ENCODE data around the gene TUBGCP6.

The TUBGCP6 gene

GRCh38 chr22:50173983-50174355, 70.9 kb downstream of the TUBGCP6 start:
- H3K79me2 ChIP-seq, result no peaks in the 10 kb centered on the region
- no peaks in the 10 kb centered on the region for H3K36me3 ChIP-seq (ENCODE audit: control insufficient read depth, insufficient read depth, low read length)
- no peak overlapping the region for H3K4me2 ChIP-seq (ENCODE audit: low read length)
- no peak overlapping the region for H3K4me3 ChIP-seq (ENCODE audit: low read depth, low read length)
- no peaks in the 10 kb centered on the region for H3K9me3 ChIP-seq (ENCODE audit: control insufficient read depth, low read length)
- H3K9ac ChIP-seq, result no peak overlapping the region
- H2AFZ ChIP-seq, result no peak overlapping the region
- H3K27me3 ChIP-seq (ENCODE audit: control insufficient read depth, insufficient read depth, low read length), result no peaks in the 10 kb centered on the region
- TF ChIP-seq CTCF (IDR thresholded peaks at IDR 0.05), result no peak
- H3K27ac ChIP-seq, result no peak overlapping the region
- no peaks in the 10 kb centered on the region for H3K4me1 ChIP-seq

- Histone ChIP-seq H3K27ac (no peak overlapping the region), H3K9ac (no peak overlapping the region), H3K36me3 (ENCODE audit: control insufficient read depth, insufficient read depth, low read length) (no peaks in the 10 kb centered on the region), H3K4me3 (ENCODE audit: low read depth, low read length) (no peak overlapping the region), H3K4me2 (ENCODE audit: low read length) (no peak overlapping the region), H3K4me1 (no peaks in the 10 kb centered on the region), H3K27me3 (ENCODE audit: control insufficient read depth, insufficient read depth, low read length) (no peaks in the 10 kb centered on the region), H3K79me2 (no peaks in the 10 kb centered on the region), H3K9me3 (ENCODE audit: control insufficient read depth, low read length) (no peaks in the 10 kb centered on the region), H2AFZ (no peak overlapping the region)
- no peak for TF ChIP-seq CTCF (IDR thresholded peaks at IDR 0.05)
Measured at GRCh38 chr22:50173311-50173982, 71.4 kb downstream of the TUBGCP6 start.

- Histone ChIP-seq H3K9me3 (ENCODE audit: control insufficient read depth, low read length) (no peaks in the 10 kb centered on the region), H3K4me1 (no peaks in the 10 kb centered on the region), H3K79me2 (no peaks in the 10 kb centered on the region), H2AFZ (no peak overlapping the region), H3K9ac (no peak overlapping the region), H3K36me3 (ENCODE audit: control insufficient read depth, insufficient read depth, low read length) (no peaks in the 10 kb centered on the region), H3K27me3 (ENCODE audit: control insufficient read depth, insufficient read depth, low read length) (no peaks in the 10 kb centered on the region), H3K4me2 (ENCODE audit: low read length) (no peak overlapping the region), H3K27ac (no peak overlapping the region), H3K4me3 (ENCODE audit: low read depth, low read length) (no peak overlapping the region)
- no peak for TF ChIP-seq CTCF (IDR thresholded peaks at IDR 0.05)
Measured at GRCh38 chr22:50171965-50172421, 72.8 kb downstream of the TUBGCP6 start.

GRCh38 chr22:50171319-50171964, 73.4 kb downstream of the TUBGCP6 start:
- Histone ChIP-seq H3K4me3 (ENCODE audit: low read depth, low read length) (no peak overlapping the region), H3K27ac (no peak overlapping the region), H3K79me2 (no peaks in the 10 kb centered on the region), H3K9me3 (ENCODE audit: control insufficient read depth, low read length) (no peaks in the 10 kb centered on the region), H2AFZ (no peak overlapping the region), H3K27me3 (ENCODE audit: control insufficient read depth, insufficient read depth, low read length) (no peaks in the 10 kb centered on the region), H3K36me3 (ENCODE audit: control insufficient read depth, insufficient read depth, low read length) (no peaks in the 10 kb centered on the region), H3K4me2 (ENCODE audit: low read length) (peak overlapping the region; percentile 47), H3K4me1 (no peaks in the 10 kb centered on the region), H3K9ac (no peak overlapping the region)
- no peak for TF ChIP-seq CTCF (IDR thresholded peaks at IDR 0.05)

Measured in parathyroid adenoma (tissue), 2 donors.